Naive thymus-derived CD4-positive, alpha-beta T cell (primary cell): ENCODE data around the gene IBA57. TPM values are rescaled to one million over a fixed set of nuclear protein-coding genes. Genes with fewer than 3 reads are reported as not detected.

ENCODE experiments used
- ATAC-seq: fragments of 150-1000 bp; cut with Tn5 transposase; 2 replicates; pipeline ENCODE4 v1.10.0; 2021; ENCODE audit warnings: mild to moderate bottlenecking, moderate library complexity
- CTCF ChIA-PET: fragments of 350-600 bp; sonication (Branson Sonifier 250); formaldehyde crosslinking; loops from one replicate; lab custom pipeline; 2021; ENCODE audit warnings: antibody characterized with exemption; lab: Charles Lee
- POLR2A ChIA-PET: fragments of 350-600 bp; sonication (Branson Sonifier 250); formaldehyde crosslinking; loops from one replicate; lab custom pipeline; 2021; ENCODE audit warnings: antibody characterized with exemption, inconsistent platforms; lab: Charles Lee
- DNase-seq, 9 donors: peaks; one replicate each; pipeline versions ENCODE4 v3.0.0 to v3.0.0-alpha.2; 2020 to 2022; ENCODE audit warnings: mixed read lengths in 1 of 9
- H3K27ac ChIP-seq: one replicate; pipeline ENCODE4 v1.7.0; 2013; ENCODE audit warnings: mild to moderate bottlenecking, low read depth, low read length, moderate library complexity
- H3K27me3 ChIP-seq, 2 donors: one replicate each; pipeline ENCODE4 v1.7.0; 2013; ENCODE audit warnings: low read length in 2 of 2, mild to moderate bottlenecking in 2 of 2, moderate library complexity in 2 of 2; ENCODE audit not compliant: control insufficient read depth in 2 of 2, insufficient read depth in 2 of 2
- H3K36me3 ChIP-seq, 3 experiments: 1 replicate in 2 of 3; 2 replicates in 1 of 3; pipeline ENCODE4 v1.7.0; 2013; ENCODE audit warnings: low read length in 3 of 3, mild to moderate bottlenecking in 3 of 3, moderate library complexity in 1 of 3; ENCODE audit not compliant: insufficient read depth in 3 of 3, control insufficient read depth in 2 of 3
- H3K4me1 ChIP-seq, 2 donors: one replicate each; pipeline ENCODE4 v1.7.0; 2013; ENCODE audit warnings: low read length in 2 of 2, mild to moderate bottlenecking in 2 of 2, moderate library complexity in 1 of 2; ENCODE audit not compliant: control insufficient read depth in 2 of 2, insufficient read depth in 2 of 2
- H3K4me3 ChIP-seq: 2 replicates; pipeline ENCODE4 v1.7.0; 2013; ENCODE audit warnings: mild to moderate bottlenecking, low read length
- H3K9me3 ChIP-seq, 3 experiments: 1 replicate in 2 of 3; 2 replicates in 1 of 3; pipeline ENCODE4 v1.7.0; 2013; ENCODE audit warnings: low read length in 3 of 3; ENCODE audit not compliant: control insufficient read depth in 2 of 3
- H3K27ac Mint-ChIP-seq, 9 donors: one replicate each; pipeline ENCODE4 v1.8.0; 2020 to 2022; ENCODE audit warnings: mixed read lengths in 9 of 9, mild to moderate bottlenecking in 8 of 9, moderate library complexity in 5 of 9, inconsistent platforms in 2 of 9
- H3K27me3 Mint-ChIP-seq, 5 donors: one replicate each; pipeline ENCODE4 v1.8.0; 2021 to 2022; ENCODE audit warnings: mixed read lengths in 5 of 5, mild to moderate bottlenecking in 1 of 5
- H3K36me3 Mint-ChIP-seq, 5 donors: one replicate each; pipeline ENCODE4 v1.8.0; 2020 to 2022; ENCODE audit warnings: mixed read lengths in 5 of 5, mild to moderate bottlenecking in 3 of 5, inconsistent platforms in 1 of 5
- H3K4me1 Mint-ChIP-seq, 7 donors: one replicate each; pipeline ENCODE4 v1.8.0; 2020 to 2022; ENCODE audit warnings: mixed read lengths in 7 of 7, mild to moderate bottlenecking in 3 of 7, inconsistent platforms in 1 of 7
- H3K4me3 Mint-ChIP-seq, 10 donors: one replicate each; pipeline ENCODE4 v1.8.0; 2020 to 2022; ENCODE audit warnings: mild to moderate bottlenecking in 10 of 10, mixed read lengths in 10 of 10, moderate library complexity in 6 of 10, inconsistent platforms in 2 of 10
- H3K9me3 Mint-ChIP-seq, 11 donors: one replicate each; pipeline ENCODE4 v1.8.0; 2020 to 2022; ENCODE audit warnings: mixed read lengths in 11 of 11, mild to moderate bottlenecking in 4 of 11, inconsistent platforms in 1 of 11, moderate library complexity in 1 of 11
- intact Hi-C, 2 donors: fragments of 100-400 bp; cut with micrococcal nuclease; formaldehyde crosslinking; loops; one replicate each; pipeline ENCODE4 v1.15.1; 2023
- polyA plus RNA-seq, 2 donors: library from polyadenylated mRNA; unstranded; fragments of 300-500 nt; fragmentation: Illumina TruSeq; gene quantifications; one replicate each; pipeline ENCODE4 v1.2.3, GENCODE V29; 2021
- total RNA-seq, 6 experiments: library from RNA in 5 of 6; stranded (reverse) in 5 of 6; gene quantifications; 1 replicate in 5 of 6; 2 replicates in 1 of 6; pipeline ENCODE4 v1.2.3 and lab custom pipeline; 2021 to 2026

Gene IBA57
- total RNA-seq = 10 to 100 TPM in 4 of 5 experiments, 1 to 10 TPM in 1; 9.3 to 17.1 (median 10.9) TPM
- polyA plus RNA-seq = 1 to 10 TPM; 5.4 to 5.6 TPM
- total RNA-seq (lab: John Stamatoyannopoulos, UW) = 68.0 reads per million, percentile 77 among the genes with 10 or more reads in this experiment

DNA sequence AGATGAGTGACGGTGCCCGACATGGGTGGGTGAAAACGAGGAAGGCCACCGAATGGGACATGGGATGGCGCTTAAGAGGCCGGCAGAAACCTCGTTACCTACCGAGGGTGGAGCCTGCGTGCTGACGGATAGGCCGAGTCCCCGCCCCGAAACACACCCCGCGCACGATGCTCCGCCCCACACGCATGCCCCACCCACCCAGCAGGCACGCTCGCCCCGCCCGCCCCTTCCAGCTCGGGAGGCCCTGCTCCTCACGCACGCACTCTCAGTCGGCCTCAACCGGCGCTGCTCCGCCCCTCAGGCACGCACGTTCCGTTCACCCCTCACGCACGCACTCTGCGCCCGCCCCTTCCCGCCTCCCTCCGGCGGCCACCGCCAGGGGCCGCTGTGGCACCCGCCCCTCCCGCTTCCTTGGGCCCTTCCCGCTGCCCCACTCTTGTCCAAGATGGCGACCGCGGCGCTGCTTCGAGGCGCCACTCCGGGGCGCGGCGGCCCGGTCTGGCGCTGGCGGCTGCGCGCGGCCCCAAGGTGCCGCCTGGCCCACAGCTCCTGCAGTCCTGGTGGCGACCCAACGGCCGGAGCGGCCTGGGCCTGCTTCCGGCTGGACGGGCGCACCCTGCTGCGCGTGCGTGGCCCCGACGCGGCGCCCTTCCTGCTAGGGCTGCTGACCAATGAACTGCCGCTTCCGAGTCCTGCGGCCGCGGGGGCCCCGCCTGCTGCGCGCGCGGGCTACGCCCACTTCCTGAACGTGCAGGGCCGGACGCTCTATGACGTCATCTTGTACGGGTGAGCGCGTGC lies at the start of gene IBA57:
TSS of gene IBA57 (plus strand) at position 433 of the 798 bp plus-strand sequence. CDS start at position 446, 13 bp downstream.
- ChIA-PET CTCF (interaction anchor here (0.6 to 3.5 kb wide), 7 partner anchors 21 to 1090 kb away, joined by 3 to 34 read pairs (median 3); partner anchors contain the start of genes C1orf35 and GUK1), POLR2A (interaction anchor here (0.7 to 8.3 kb wide), 19 partner anchors 9 to 321 kb away, joined by 3 to 109 read pairs (median 6); partner anchors contain the start of genes ARF1, GUK1 and RNF187)
- peaks cover 0 to 2% (median 0%) of the 10 kb centered on the region in 11 donors for H3K9me3 Mint-ChIP-seq
- peaks cover 0 to 16% (median 0%) of the 10 kb centered on the region in 3 experiments for H3K36me3 ChIP-seq
- no peaks in the 10 kb centered on the region for H3K36me3 Mint-ChIP-seq
- intact Hi-C loops = loop anchor here (1.0 to 10.0 kb wide), 18 partner anchors 9 to 1179 kb away; partner anchors contain the start of genes ARF1 (in 2 of the 2), C1orf35 (in 2 of the 2), GUK1 (in 2 of the 2) and MRPL55 (in 2 of the 2)
- DNase-seq (peak; percentile 99 to 100 (median 100)), ATAC-seq (peak; percentile 89)
- H3K27ac ChIP-seq = peak within 1 kb of the TSS; percentile 97
- peak within 1 kb of the TSS; percentile 79 for H3K4me3 ChIP-seq
- H3K4me1 Mint-ChIP-seq = peaks cover 10 to 65% (median 48%) of the 10 kb centered on the region in 7 donors
- peak within 1 kb of the TSS; percentile 76 to 92 (median 88) for H3K4me3 Mint-ChIP-seq
- peak within 1 kb of the TSS; percentile 87 to 98 (median 98) for H3K27ac Mint-ChIP-seq
- H3K9me3 ChIP-seq = no peaks in the 10 kb centered on the region
- H3K27me3 ChIP-seq = no peaks in the 10 kb centered on the region
- H3K27me3 Mint-ChIP-seq = no peaks in the 10 kb centered on the region
- peaks cover 14 to 39% of the 10 kb centered on the region in 2 donors for H3K4me1 ChIP-seq

DNA sequence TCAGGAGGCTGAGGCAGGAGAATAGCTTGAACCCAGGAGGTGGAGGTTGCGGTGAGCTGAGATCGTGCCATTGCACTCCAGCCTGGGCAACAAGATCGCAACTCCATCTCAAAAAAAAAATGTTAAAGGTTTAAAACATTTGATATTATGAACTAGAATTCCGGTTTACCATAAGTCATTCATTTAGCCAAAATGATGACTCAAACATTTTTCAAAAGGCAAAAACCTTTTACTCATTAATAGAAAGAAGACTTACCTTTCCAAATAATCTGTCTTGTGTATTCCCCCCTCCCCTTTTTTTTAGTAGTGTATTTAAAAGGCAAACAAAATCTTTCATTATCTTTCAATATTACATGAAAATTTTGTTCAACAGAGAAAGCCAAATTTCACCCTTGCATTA lies 48.3 kb upstream of the IBA57 start:
- H3K9me3 ChIP-seq = no peaks in the 10 kb centered on the region
- no peaks in the 10 kb centered on the region for H3K4me1 ChIP-seq
- ChIA-PET CTCF (no interaction called here), POLR2A (no interaction called here)
- Mint-ChIP-seq H3K4me1 (peaks cover 0 to 7% (median 0%) of the 10 kb centered on the region in 7 donors), H3K27me3 (peaks cover 0 to 2% (median 0%) of the 10 kb centered on the region in 5 donors), H3K4me3 (no peak overlapping the region), H3K36me3 (peaks cover 0 to 6% (median 0%) of the 10 kb centered on the region in 5 donors), H3K27ac (no peak overlapping the region), H3K9me3 (peaks cover 0 to 6% (median 0%) of the 10 kb centered on the region in 11 donors)
- no peaks in the 10 kb centered on the region for H3K36me3 ChIP-seq
- ATAC-seq = no peak
- no peak for DNase-seq
- H3K27me3 ChIP-seq = no peaks in the 10 kb centered on the region
- H3K4me3 ChIP-seq = no peak overlapping the region
- H3K27ac ChIP-seq = no peak overlapping the region
- intact Hi-C loops = no loop called here

DNA sequence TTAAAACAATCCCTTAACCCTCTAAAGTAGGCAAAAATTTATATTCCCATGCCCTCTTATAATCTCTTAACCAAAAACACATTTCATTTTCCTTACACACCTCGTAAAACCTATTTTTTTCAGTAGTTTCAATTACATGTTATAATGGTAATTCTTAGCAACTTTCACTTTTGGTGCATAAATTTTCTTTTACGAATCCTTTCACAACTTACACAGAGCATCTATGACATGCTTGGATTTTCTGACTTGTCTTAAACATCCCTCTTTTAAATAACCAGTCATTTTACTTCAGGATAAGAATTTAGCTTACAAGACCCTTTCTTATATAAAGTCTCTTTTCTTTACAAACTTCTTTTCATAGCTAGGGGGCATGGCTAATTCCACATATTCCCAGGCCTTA lies 47.6 kb upstream of the IBA57 start:
- ChIA-PET POLR2A (interaction anchor here (1.3 kb wide), 1 partner anchor 8 kb away, joined by 3 read pairs; no protein-coding TSS in a partner anchor), CTCF (no interaction called here)
- Histone ChIP-seq H3K4me1 (no peaks in the 10 kb centered on the region), H3K27ac (no peak overlapping the region), H3K36me3 (no peaks in the 10 kb centered on the region), H3K27me3 (no peaks in the 10 kb centered on the region), H3K4me3 (no peak overlapping the region), H3K9me3 (no peaks in the 10 kb centered on the region)
- Mint-ChIP-seq H3K27me3 (peaks cover 0 to 6% (median 0%) of the 10 kb centered on the region in 5 donors), H3K4me3 (no peak overlapping the region), H3K9me3 (peaks cover 0 to 6% (median 0%) of the 10 kb centered on the region in 11 donors), H3K4me1 (peaks cover 0 to 7% (median 0%) of the 10 kb centered on the region in 7 donors), H3K36me3 (peaks cover 0 to 6% (median 0%) of the 10 kb centered on the region in 5 donors), H3K27ac (no peak overlapping the region)
- ATAC-seq = no peak
- no peak for DNase-seq
- intact Hi-C loops = no loop called here

DNA sequence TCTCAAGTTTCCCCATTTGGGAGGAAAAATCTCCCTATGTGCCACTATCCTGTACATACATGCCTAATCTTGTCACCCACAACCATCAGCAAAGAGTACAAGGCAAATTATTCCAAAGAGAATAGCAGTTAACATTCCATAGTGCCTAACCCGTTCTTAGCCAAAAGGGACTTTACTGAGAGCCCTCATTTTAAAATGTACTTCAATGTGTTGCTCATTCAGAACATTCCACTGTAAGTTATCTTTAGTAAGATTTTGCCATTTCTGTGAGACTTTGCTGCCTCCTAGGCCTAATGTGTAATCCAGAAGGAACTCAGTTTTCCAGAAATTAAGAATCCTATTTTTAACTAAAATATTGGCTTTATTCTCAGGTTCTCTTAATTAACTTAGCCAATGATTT lies 45.3 kb upstream of the IBA57 start:
- peaks cover 0 to 8% (median 0%) of the 10 kb centered on the region in 7 donors for H3K4me1 Mint-ChIP-seq
- H3K27me3 Mint-ChIP-seq = peaks cover 0 to 12% (median 0%) of the 10 kb centered on the region in 5 donors
- H3K27ac Mint-ChIP-seq = no peak overlapping the region
- ChIA-PET POLR2A (no interaction called here), CTCF (no interaction called here)
- no peak overlapping the region for H3K27ac ChIP-seq
- H3K36me3 Mint-ChIP-seq = peaks cover 0 to 6% (median 0%) of the 10 kb centered on the region in 5 donors
- intact Hi-C loops = no loop called here
- H3K4me3 Mint-ChIP-seq = no peak overlapping the region
- DNase-seq = no peak
- no peaks in the 10 kb centered on the region for H3K27me3 ChIP-seq
- H3K4me1 ChIP-seq = no peaks in the 10 kb centered on the region
- H3K9me3 Mint-ChIP-seq = peaks cover 0 to 6% (median 0%) of the 10 kb centered on the region in 11 donors
- H3K4me3 ChIP-seq = no peak overlapping the region
- no peaks in the 10 kb centered on the region for H3K9me3 ChIP-seq
- H3K36me3 ChIP-seq = no peaks in the 10 kb centered on the region
- ATAC-seq = no peak

DNA sequence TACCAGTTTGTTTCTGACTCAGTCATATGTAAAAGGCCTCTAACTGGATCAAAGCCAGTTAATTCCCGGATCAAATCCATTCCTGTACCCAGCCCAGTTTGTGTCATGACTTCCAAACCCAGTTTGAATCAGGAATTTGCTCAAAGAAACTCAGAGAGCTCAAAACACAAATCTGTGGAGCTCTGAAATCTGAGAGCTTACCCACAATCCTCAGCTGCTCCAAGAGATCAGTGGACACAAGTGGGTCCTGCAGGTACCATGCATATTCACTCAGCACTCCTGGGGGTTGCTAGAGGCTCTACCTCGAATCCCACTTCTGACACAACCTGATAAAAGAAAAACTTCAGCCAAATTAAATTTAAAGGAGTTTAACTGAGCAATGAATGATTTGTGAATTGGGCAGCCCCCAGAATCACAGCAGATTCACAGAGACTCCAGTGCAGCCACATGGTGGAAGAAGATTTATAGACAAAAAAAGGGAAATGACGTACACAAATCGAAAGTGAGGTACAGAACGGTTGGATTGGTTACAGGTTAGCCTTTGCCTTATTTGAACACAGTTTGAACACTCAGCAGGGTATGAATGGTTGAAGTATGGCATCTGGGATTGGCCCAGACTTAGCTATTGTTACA lies 44.6 kb upstream of the IBA57 start:
- H3K36me3 ChIP-seq = no peaks in the 10 kb centered on the region
- peak overlapping the region in 1 of 9 donors; percentile 16 for H3K27ac Mint-ChIP-seq
- peaks cover 0 to 6% (median 0%) of the 10 kb centered on the region in 11 donors for H3K9me3 Mint-ChIP-seq
- peaks cover 0 to 9% (median 0%) of the 10 kb centered on the region in 7 donors for H3K4me1 Mint-ChIP-seq
- ChIA-PET CTCF (interaction anchor here (0.6 kb wide), 1 partner anchor 66 kb away, joined by 3 read pairs; no protein-coding TSS in a partner anchor), POLR2A (interaction anchor here (0.6 kb wide), 1 partner anchor 358 kb away, joined by 3 read pairs; no protein-coding TSS in a partner anchor)
- H3K4me3 Mint-ChIP-seq = peak overlapping the region in 2 of 10 donors; percentile 23 to 46
- H3K4me1 ChIP-seq = no peaks in the 10 kb centered on the region
- H3K27me3 Mint-ChIP-seq = peaks cover 0 to 12% (median 0%) of the 10 kb centered on the region in 5 donors
- no peak overlapping the region for H3K27ac ChIP-seq
- DNase-seq (peak in 1 of 9 donors; percentile 14), ATAC-seq (peak; percentile 48)
- intact Hi-C loops = no loop called here
- H3K4me3 ChIP-seq = no peak overlapping the region
- H3K36me3 Mint-ChIP-seq = peaks cover 0 to 6% (median 0%) of the 10 kb centered on the region in 5 donors
- H3K27me3 ChIP-seq = no peaks in the 10 kb centered on the region
- H3K9me3 ChIP-seq = no peaks in the 10 kb centered on the region

DNA sequence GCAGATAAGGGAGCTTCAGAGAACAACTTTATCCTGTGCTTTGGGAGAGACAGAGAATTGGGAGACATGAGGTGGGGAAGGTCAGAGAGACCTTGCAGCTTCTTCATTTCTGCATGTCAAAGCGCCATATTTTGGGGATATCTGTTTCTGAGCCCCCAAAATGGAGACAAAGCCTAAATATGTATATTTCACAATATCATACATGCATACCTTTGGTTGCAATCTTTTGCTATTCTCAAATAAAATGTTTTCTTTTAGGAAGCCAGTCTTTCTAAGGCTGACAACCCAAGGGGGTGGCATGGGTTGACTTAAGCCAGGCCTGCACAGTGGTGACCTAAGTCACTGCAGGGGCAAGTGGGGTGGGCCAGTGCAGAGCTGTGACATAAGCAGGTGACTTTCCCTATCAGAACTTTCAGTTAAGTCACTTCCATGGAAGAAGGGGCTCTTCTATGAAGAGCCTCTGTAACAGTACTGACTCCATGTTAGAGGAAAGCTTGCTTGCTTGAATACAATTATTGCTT lies 42.6 kb upstream of the IBA57 start:
- no peak overlapping the region for H3K27ac ChIP-seq
- H3K9me3 ChIP-seq = no peaks in the 10 kb centered on the region
- no peaks in the 10 kb centered on the region for H3K36me3 ChIP-seq
- H3K4me3 Mint-ChIP-seq = no peak overlapping the region
- ATAC-seq (no peak), DNase-seq (peak in 1 of 9 donors; percentile 4)
- CTCF ChIA-PET = interaction anchor here (1.5 kb wide), 1 partner anchor 8 kb away, joined by 6 read pairs; no protein-coding TSS in a partner anchor
- peaks cover 0 to 3% (median 0%) of the 10 kb centered on the region in 5 donors for H3K36me3 Mint-ChIP-seq
- H3K9me3 Mint-ChIP-seq = peaks cover 0 to 3% (median 0%) of the 10 kb centered on the region in 11 donors
- no peaks in the 10 kb centered on the region for H3K4me1 ChIP-seq
- H3K27me3 Mint-ChIP-seq = peaks cover 0 to 22% (median 2%) of the 10 kb centered on the region in 5 donors
- no peak overlapping the region for H3K27ac Mint-ChIP-seq
- H3K4me1 Mint-ChIP-seq = peaks cover 0 to 9% (median 0%) of the 10 kb centered on the region in 7 donors
- H3K4me3 ChIP-seq = no peak overlapping the region
- POLR2A ChIA-PET = no interaction called here
- H3K27me3 ChIP-seq = no peaks in the 10 kb centered on the region
- intact Hi-C loops = no loop called here
